Neuronal stem cell (in vitro differentiated cells): ENCODE measurements around the gene LY6G5C.

Experiments
- DNase-seq: peaks from one replicate; pipeline ENCODE4 v3.0.0-alpha.2; 2013; ENCODE audit warnings: low spot score
- H2AFZ ChIP-seq: one replicate; pipeline ENCODE4 v1.6.1; 2013; ENCODE audit warnings: mild to moderate bottlenecking, low read length, inconsistent platforms
- H2AK5ac ChIP-seq: 2 replicates; pipeline ENCODE4 v1.6.1; 2013; ENCODE audit warnings: low read depth, mild to moderate bottlenecking, inconsistent platforms, low read length, moderate library complexity, mixed read lengths
- H2BK120ac ChIP-seq: 2 replicates; pipeline ENCODE4 v1.6.1; 2013; ENCODE audit warnings: low read depth, mild to moderate bottlenecking, inconsistent platforms, low read length, moderate library complexity, mixed read lengths
- H2BK12ac ChIP-seq: one replicate; pipeline ENCODE4 v1.6.1; 2013; ENCODE audit warnings: low read length, inconsistent platforms
- H2BK15ac ChIP-seq: 2 replicates; pipeline ENCODE4 v1.6.1; 2013; ENCODE audit warnings: mild to moderate bottlenecking, low read length, inconsistent platforms, mixed read lengths
- H2BK5ac ChIP-seq: one replicate; pipeline ENCODE4 v1.6.1; 2013; ENCODE audit warnings: inconsistent platforms, mild to moderate bottlenecking, low read length, moderate library complexity
- H3K14ac ChIP-seq: one replicate; pipeline ENCODE4 v1.6.1; 2013; ENCODE audit warnings: low read length, inconsistent platforms
- H3K18ac ChIP-seq: 2 replicates; pipeline ENCODE4 v1.6.1; 2013; ENCODE audit warnings: low read length, inconsistent platforms
- H3K23ac ChIP-seq: 2 replicates; pipeline ENCODE4 v1.6.1; 2013; ENCODE audit warnings: low read depth, mild to moderate bottlenecking, mixed read lengths, low read length, inconsistent platforms; ENCODE audit not compliant: poor library complexity
- H3K27ac ChIP-seq: replicated peaks from 3 replicates; pipeline ENCODE4 v1.5.1; 2013; ENCODE audit warnings: low read length, inconsistent platforms
- H3K27me3 ChIP-seq, 3 experiments: 2 replicates each; pipeline ENCODE4 v1.6.1; 2013; ENCODE audit warnings: low read length in 3 of 3, mild to moderate bottlenecking in 2 of 3, inconsistent platforms in 1 of 3, low read depth in 1 of 3, mixed read lengths in 1 of 3, moderate library complexity in 1 of 3; ENCODE audit not compliant: control insufficient read depth in 3 of 3, insufficient read depth in 3 of 3
- H3K36me3 ChIP-seq, 2 donors: replicated peaks in 1 of 2; 2 replicates each; pipeline ENCODE4 v1.6.1; 2013; ENCODE audit warnings: low read length in 2 of 2; ENCODE audit not compliant: control insufficient read depth in 2 of 2, insufficient read depth in 2 of 2
- H3K4ac ChIP-seq: 2 replicates; pipeline ENCODE4 v1.6.1; 2013; ENCODE audit warnings: inconsistent platforms, mild to moderate bottlenecking, low read length, moderate library complexity
- H3K4me1 ChIP-seq, 2 donors: 1 replicate in 1 of 2; 2 replicates in 1 of 2; pipeline ENCODE4 v1.6.1; 2013; ENCODE audit warnings: low read length in 2 of 2, low read depth in 1 of 2; ENCODE audit not compliant: control insufficient read depth in 2 of 2, insufficient read depth in 1 of 2
- H3K4me2 ChIP-seq: one replicate; pipeline ENCODE4 v1.6.1; 2013; ENCODE audit warnings: mild to moderate bottlenecking, low read length, inconsistent platforms; ENCODE audit not compliant: insufficient read depth, poor library complexity, severe bottlenecking
- H3K4me3 ChIP-seq, 2 donors: 2 replicates each; pipeline ENCODE4 v1.5.1; 2013; ENCODE audit warnings: low read length in 2 of 2, mild to moderate bottlenecking in 2 of 2, inconsistent platforms in 1 of 2, moderate library complexity in 1 of 2
- H3K79me1 ChIP-seq: one replicate; pipeline ENCODE4 v1.6.1; 2013; ENCODE audit warnings: low read depth, mild to moderate bottlenecking, inconsistent platforms, low read length, moderate library complexity
- H3K9ac ChIP-seq: one replicate; pipeline ENCODE4 v1.6.1; 2013; ENCODE audit warnings: mild to moderate bottlenecking, low read depth, low read length, inconsistent platforms; ENCODE audit not compliant: poor library complexity
- H3K9me3 ChIP-seq, 2 donors: replicated peaks in 1 of 2; 2 replicates each; pipeline versions ENCODE3 to v1.6.1; 2013; ENCODE audit warnings: low read length in 2 of 2, mild to moderate bottlenecking in 2 of 2, inconsistent platforms in 1 of 2, low read depth in 1 of 2, mixed read lengths in 1 of 2, moderate library complexity in 1 of 2; ENCODE audit not compliant: control insufficient read depth in 2 of 2, insufficient read depth in 1 of 2
- H4K8ac ChIP-seq: one replicate; pipeline ENCODE4 v1.6.1; 2013; ENCODE audit warnings: low read depth, mild to moderate bottlenecking, inconsistent platforms, low read length, moderate library complexity
- H4K91ac ChIP-seq: one replicate; pipeline ENCODE4 v1.6.1; 2013; ENCODE audit warnings: low read length, low read depth, mild to moderate bottlenecking, inconsistent platforms; ENCODE audit not compliant: poor library complexity
- WGBS, 2 donors: extraction: QIAGEN DNeasy Blood & Tissue Kit; methylation state at CpG; one replicate each; pipeline ENCODE4 v1.1.7; 2013; ENCODE audit warnings: missing lambda C conversion rate in 2 of 2, mixed read lengths in 1 of 2; ENCODE audit not compliant: insufficient read length in 2 of 2, insufficient replicate concordance in 1 of 2; ENCODE audit errors: extremely low coverage in 2 of 2; 5-methylcytosine and 5-hydroxymethylcytosine counted together

The LY6G5C gene

GRCh38 chr6:31655349-31656237 is 25.3 kb downstream of the LY6G5C start, which contains the start of gene APOM:
TSS of gene APOM (plus strand) at chr6:31655894. CDS start at chr6:31655967, 73 bp downstream.
- Histone ChIP-seq H3K4me2 (no peak within 1 kb of the TSS), H2BK120ac (no peak within 1 kb of the TSS), H3K23ac (no peak within 1 kb of the TSS), H3K9me3 (no peaks in the 10 kb centered on the region), H3K4me1 (peaks cover 12 to 26% of the 10 kb centered on the region in 2 donors), H2BK5ac (no peak within 1 kb of the TSS), H3K27ac (no peak within 1 kb of the TSS), H4K91ac (no peak within 1 kb of the TSS), H3K4me3 (no peak within 1 kb of the TSS), H2AK5ac (no peak within 1 kb of the TSS), H3K79me1 (peaks cover 10% of the 10 kb centered on the region), H3K4ac (no peak within 1 kb of the TSS), H3K36me3 (peaks cover 10 to 40% of the 10 kb centered on the region in 2 donors), H3K9ac (no peak within 1 kb of the TSS), H3K14ac (no peak within 1 kb of the TSS), H2BK15ac (no peak within 1 kb of the TSS), H4K8ac (no peak within 1 kb of the TSS), H3K27me3 (no peaks in the 10 kb centered on the region), H3K18ac (no peak within 1 kb of the TSS), H2BK12ac (no peak within 1 kb of the TSS), H2AFZ (no peak within 1 kb of the TSS)
- no CpG with 5 or more reads among the region's 8 CpGs for WGBS, 2 donors
- no peak for DNase-seq

GRCh38 chr6:31654574-31655348 is 26.1 kb downstream of the LY6G5C start:
- Histone ChIP-seq H2BK120ac (no peak overlapping the region), H3K4me1 (peaks cover 10 to 24% of the 10 kb centered on the region in 2 donors), H3K9me3 (no peaks in the 10 kb centered on the region), H3K14ac (no peak overlapping the region), H4K91ac (no peak overlapping the region), H3K18ac (no peak overlapping the region), H3K4ac (no peak overlapping the region), H3K9ac (no peak overlapping the region), H3K27ac (no peak overlapping the region), H3K23ac (no peak overlapping the region), H3K27me3 (no peaks in the 10 kb centered on the region), H3K4me2 (no peak overlapping the region), H2BK5ac (no peak overlapping the region), H3K36me3 (peaks cover 10 to 49% of the 10 kb centered on the region in 2 donors), H2BK15ac (no peak overlapping the region), H2AFZ (no peak overlapping the region), H4K8ac (no peak overlapping the region), H3K79me1 (peaks cover 10% of the 10 kb centered on the region), H2BK12ac (no peak overlapping the region), H2AK5ac (no peak overlapping the region), H3K4me3 (no peak overlapping the region)
- WGBS, 2 donors: no CpG with 5 or more reads among the region's 8 CpGs
- no peak for DNase-seq

- Histone ChIP-seq H3K14ac (no peak overlapping the region), H2BK15ac (no peak overlapping the region), H3K18ac (peak overlapping the region; percentile 96), H3K36me3 (peaks cover 24 to 52% of the 10 kb centered on the region in 2 donors), H3K4me1 (peaks cover 2 to 11% of the 10 kb centered on the region in 2 donors), H2AFZ (peak overlapping the region; percentile 88), H3K4me2 (peak overlapping the region; percentile 82), H3K23ac (peak overlapping the region; percentile 97), H2AK5ac (peak overlapping the region; percentile 73), H3K27me3 (no peaks in the 10 kb centered on the region), H3K4ac (no peak overlapping the region), H3K27ac (peak overlapping the region; percentile 98), H3K4me3 (peak overlapping the region; percentile 80 to 93), H2BK120ac (no peak overlapping the region), H3K9me3 (no peaks in the 10 kb centered on the region), H2BK5ac (peak overlapping the region; percentile 96), H3K9ac (peak overlapping the region; percentile 68), H4K8ac (no peak overlapping the region), H2BK12ac (no peak overlapping the region), H4K91ac (peak overlapping the region; percentile 60), H3K79me1 (peaks cover 6% of the 10 kb centered on the region)
- DNase-seq: peak; percentile 21
- no CpG with 5 or more reads among the region's 37 CpGs for WGBS, 2 donors
Observed at GRCh38 chr6:31652925-31653724, 27.7 kb downstream of the LY6G5C start.
